Stimulated activated CD8-positive, alpha-beta memory T cell treated with anti-CD3 and anti-CD28 coated beads, Interleukin-15, amount 100 ng/mL, for 48 hours (primary cell): Measurements from ENCODE around the gene POU1F1.
"Not testable (repeated sequence)": the region's sequence is repeated elsewhere in the genome, so short reads cannot be mapped to it uniquely, and the experiment has no call there.

Experiments used
- DNase-seq, 2 donors: peaks; one replicate each; pipeline ENCODE4 v3.0.0-alpha.2; 2020; ENCODE audit warnings: low read depth in 2 of 2

The POU1F1 gene

GRCh38 chr3:87260270-87260669, 16.1 kb downstream of the POU1F1 start:
- peak; percentile 6 to 11 for DNase-seq

GRCh38 chr3:87250009-87250408, 26.4 kb downstream of the POU1F1 start:
- no peak for DNase-seq

GRCh38 chr3:87248831-87249230, 27.6 kb downstream of the POU1F1 start:
- DNase-seq = no peak

- not testable (repeated sequence) for DNase-seq
These were observed 28.2 kb downstream of the POU1F1 start for GRCh38 chr3:87248231-87248630.

- DNase-seq = no peak
These were observed 29.0 kb downstream of the POU1F1 start for GRCh38 chr3:87247430-87247773.

GRCh38 chr3:87246662-87247429, 29.5 kb downstream of the POU1F1 start:
- no peak for DNase-seq

GRCh38 chr3:87236093-87236492, 40.3 kb downstream of the POU1F1 start:
- no peak for DNase-seq

- no peak for DNase-seq
These were observed 42.6 kb downstream of the POU1F1 start for GRCh38 chr3:87233805-87234204.

- DNase-seq = no peak
These were observed 47.3 kb downstream of the POU1F1 start for GRCh38 chr3:87229113-87229512.

- no peak for DNase-seq
These were observed 48.1 kb downstream of the POU1F1 start for GRCh38 chr3:87228316-87228715.

- no peak for DNase-seq
These were observed 48.6 kb downstream of the POU1F1 start for GRCh38 chr3:87227835-87228144.

GRCh38 chr3:87227104-87227834, 49.1 kb downstream of the POU1F1 start, which contains the start of gene CHMP2B:
Gene CHMP2B (plus strand): TSS chr3:87227309. CDS start chr3:87227523, 214 bp downstream.
- DNase-seq = peak; percentile 80 to 86

- no peak for DNase-seq
These were observed 50.7 kb downstream of the POU1F1 start for GRCh38 chr3:87225659-87226058.

- DNase-seq = no peak
These were observed 56.8 kb downstream of the POU1F1 start for GRCh38 chr3:87219611-87220010.

- no peak for DNase-seq
These were observed 57.8 kb downstream of the POU1F1 start for GRCh38 chr3:87218560-87218959.
